Testis (tissue), 3 donors: ENCODE measurements around the gene FAM193A. TPM values are rescaled to one million over a fixed set of nuclear protein-coding genes. Genes with fewer than 3 reads are reported as not detected.

ENCODE experiments used
- DNase-seq: peaks from one replicate; pipeline ENCODE4 v3.0.0-alpha.2; 2019
- H3K27ac ChIP-seq, 2 donors: fragments of 200-600 bp; sonication (generic); one replicate each; pipeline ENCODE4 v1.5.1; 2019
- H3K27me3 ChIP-seq: fragments of 200-600 bp; sonication (generic); one replicate; pipeline ENCODE4 v1.5.1; 2019
- H3K36me3 ChIP-seq: fragments of 200-600 bp; sonication (generic); one replicate; pipeline ENCODE4 v1.5.1; 2017; ENCODE audit warnings: low read depth; ENCODE audit errors: missing control alignments
- H3K4me1 ChIP-seq: fragments of 200-600 bp; sonication (generic); one replicate; pipeline ENCODE4 v1.5.1; 2019
- H3K4me3 ChIP-seq, 2 donors: fragments of 200-600 bp; sonication (generic); one replicate each; pipeline ENCODE4 v1.5.1; 2017 to 2019
- H3K9me3 ChIP-seq: fragments of 200-600 bp; sonication (generic); one replicate; pipeline ENCODE4 v1.5.1; 2017
- CTCF ChIP-seq, 3 experiments: fragments of 450-650 bp in 2 of 3; fragments of 200-600 bp in 1 of 3; sonication (generic) in 1 of 3; IDR thresholded peaks; one replicate each; pipeline ENCODE4 v1.5.1; 2016 to 2019; ENCODE audit warnings: antibody characterized with exemption in 3 of 3, mild to moderate bottlenecking in 2 of 3, moderate library complexity in 1 of 3
- POLR2A ChIP-seq: fragments of 450-650 bp; IDR thresholded peaks from one replicate; pipeline ENCODE4 v1.6.1; 2017; ENCODE audit warnings: antibody characterized with exemption, mild to moderate bottlenecking, moderate library complexity
- WGBS, 2 donors: methylation state at CpG; one replicate each; pipeline ENCODE4 v1.1.5; 2018; 5-methylcytosine and 5-hydroxymethylcytosine counted together
- intact Hi-C: fragments of 100-400 bp; cut with DNase I; formaldehyde crosslinking; loops from one replicate; pipeline ENCODE4 v1.15.1; 2023; ENCODE audit warnings: low total_unique reads
- polyA plus RNA-seq: library from polyadenylated mRNA; stranded (reverse); fragments of 350-450 nt; fragmentation: Illumina TruSeq; extraction: RNeasy Lipid Tissue Mini Kit (QIAGEN cat#74804); gene quantifications from one replicate; pipeline ENCODE4 v1.2.3, GENCODE V29; 2014; ENCODE audit warnings: low read depth, low replicate concordance; ENCODE audit not compliant: insufficient read depth
- total RNA-seq, 2 donors: library from RNA; depleted of rRNA; stranded (reverse); fragments of >200 nt; gene quantifications; one replicate each; pipeline ENCODE4 v1.2.3, GENCODE V29; 2016

FAM193A gene
- total and polyA plus RNA-seq, 3 donors from 2014 or later: 50.4 to 92.4 (median 78.7) TPM

- Histone ChIP-seq H3K27ac (no peak overlapping the region), H3K4me3 (no peak overlapping the region), H3K36me3 (no peaks in the 10 kb centered on the region), H3K27me3 (no peaks in the 10 kb centered on the region), H3K9me3 (no peaks in the 10 kb centered on the region), H3K4me1 (no peaks in the 10 kb centered on the region)
- TF ChIP-seq CTCF (IDR thresholded peaks at IDR 0.05): no peak
- TF ChIP-seq POLR2A: no peak
- DNase-seq: peak; percentile 11
- WGBS, 2 donors: 94 to 95% methylated on average over 10 of the region's 10 CpGs
- intact Hi-C loops: no loop called here
Observed at GRCh38 chr4:2647403-2648158, 111.1 kb downstream of the FAM193A start.

GRCh38 chr4:2648159-2648814 is 111.8 kb downstream of the FAM193A start:
- WGBS, 2 donors: 92 to 98% methylated on average over 7 to 9 of the region's 9 CpGs
- H3K4me3 ChIP-seq: no peak overlapping the region

GRCh38 chr4:2649604-2650114 is 113.2 kb downstream of the FAM193A start:
- Histone ChIP-seq H3K36me3 (no peaks in the 10 kb centered on the region), H3K9me3 (no peaks in the 10 kb centered on the region)
- peak; percentile 5 for DNase-seq

More at GRCh38 chr4:2648159-2648814, 111.8 kb downstream of the FAM193A start:
- peak; percentile 7 for DNase-seq
- TF ChIP-seq CTCF (IDR thresholded peaks at IDR 0.05) (no peak), POLR2A (no peak)
- intact Hi-C loops: no loop called here
- no peaks in the 10 kb centered on the region for H3K4me1 ChIP-seq
- no peaks in the 10 kb centered on the region for H3K27me3 ChIP-seq
- no peaks in the 10 kb centered on the region for H3K9me3 ChIP-seq
- no peaks in the 10 kb centered on the region for H3K36me3 ChIP-seq
- no peak overlapping the region for H3K27ac ChIP-seq

GRCh38 chr4:2650276-2650675 is 113.8 kb downstream of the FAM193A start:
- Histone ChIP-seq H3K4me1 (no peaks in the 10 kb centered on the region), H3K27me3 (no peaks in the 10 kb centered on the region), H3K4me3 (no peak overlapping the region), H3K9me3 (no peaks in the 10 kb centered on the region), H3K36me3 (no peaks in the 10 kb centered on the region), H3K27ac (no peak overlapping the region)
- peak; percentile 8 for DNase-seq
- TF ChIP-seq POLR2A (no peak), CTCF (IDR thresholded peaks at IDR 0.05) (no peak)
- intact Hi-C loops: no loop called here
- WGBS, 2 donors: 97 to 100% methylated on average over 13 of the region's 13 CpGs

More at GRCh38 chr4:2649604-2650114, 113.2 kb downstream of the FAM193A start:
- Histone ChIP-seq H3K4me1 (no peaks in the 10 kb centered on the region), H3K27ac (no peak overlapping the region), H3K27me3 (no peaks in the 10 kb centered on the region), H3K4me3 (no peak overlapping the region)
- intact Hi-C loops: no loop called here
- 99 to 100% methylated on average over 5 of the region's 5 CpGs for WGBS, 2 donors
- TF ChIP-seq POLR2A (no peak), CTCF (IDR thresholded peaks at IDR 0.05) (no peak)
